Keratinocyte (primary cell): Measurements from ENCODE around the gene ITGB3. TPM values are rescaled to one million over a fixed set of nuclear protein-coding genes. Genes with fewer than 3 reads are reported as not detected.

Source experiments
- DNase-seq: peaks from one replicate; pipeline ENCODE4 v3.0.0-alpha.2; 2011; ENCODE audit warnings: low read depth, missing footprints, low spot score
- FAIRE-seq: peaks from 2 replicates; lab custom pipeline; 2011; peaks lifted over from hg19 to GRCh38; lab: Jason Lieb, UNC
- H2AFZ ChIP-seq: 2 replicates; pipeline ENCODE4 v1.6.0; 2012; ENCODE audit warnings: low read length, control low read depth, inconsistent platforms; ENCODE audit not compliant: control insufficient read depth
- H3K27ac ChIP-seq: 2 replicates; pipeline ENCODE4 v1.5.1; 2011; ENCODE audit warnings: low read length; ENCODE audit not compliant: control insufficient read depth, insufficient read depth
- H3K27me3 ChIP-seq: 3 replicates; pipeline ENCODE4 v1.6.0; 2011; ENCODE audit warnings: low read length; ENCODE audit not compliant: control insufficient read depth, insufficient read depth; ENCODE audit errors: extremely low read depth
- H3K36me3 ChIP-seq, 2 experiments: 2 replicates in 1 of 2; 3 replicates in 1 of 2; pipeline ENCODE4 v1.5.1; 2011; ENCODE audit warnings: low read length in 2 of 2, mild to moderate bottlenecking in 1 of 2; ENCODE audit not compliant: control insufficient read depth in 2 of 2, insufficient read depth in 2 of 2; ENCODE audit errors: extremely low read depth in 1 of 2
- H3K4me1 ChIP-seq: 3 replicates; pipeline ENCODE4 v1.5.1; 2011; ENCODE audit warnings: low read length; ENCODE audit not compliant: control insufficient read depth, insufficient read depth; ENCODE audit errors: extremely low read depth
- H3K4me2 ChIP-seq: 3 replicates; pipeline ENCODE4 v1.6.0; 2011; ENCODE audit warnings: low read depth, low read length; ENCODE audit not compliant: control insufficient read depth, insufficient read depth; ENCODE audit errors: extremely low read depth
- H3K4me3 ChIP-seq, 3 experiments: fragments of 200-600 bp in 1 of 3; sonication (generic) in 1 of 3; 2 replicates in 2 of 3; 3 replicates in 1 of 3; pipeline ENCODE4 v1.5.1; 2011 to 2016; ENCODE audit warnings: low read length in 3 of 3, mild to moderate bottlenecking in 3 of 3, control low read depth in 2 of 3, inconsistent platforms in 1 of 3, low read depth in 1 of 3, mixed read lengths in 1 of 3, mixed run types in 1 of 3, moderate library complexity in 1 of 3; ENCODE audit not compliant: control insufficient read depth in 2 of 3, insufficient read depth in 2 of 3; ENCODE audit errors: extremely low read depth in 1 of 3
- H3K79me2 ChIP-seq: 2 replicates; pipeline ENCODE4 v1.6.0; 2012; ENCODE audit warnings: low read length; ENCODE audit not compliant: control insufficient read depth, insufficient read depth
- H3K9ac ChIP-seq: 3 replicates; pipeline ENCODE4 v1.6.0; 2011; ENCODE audit warnings: low read length; ENCODE audit not compliant: control insufficient read depth, insufficient read depth; ENCODE audit errors: extremely low read depth
- H3K9me1 ChIP-seq: 3 replicates; pipeline ENCODE4 v1.6.0; 2011; ENCODE audit warnings: low read length; ENCODE audit not compliant: control insufficient read depth, insufficient read depth; ENCODE audit errors: extremely low read depth
- H3K9me3 ChIP-seq: 2 replicates; pipeline ENCODE4 v1.5.1; 2012; ENCODE audit warnings: low read depth, low read length; ENCODE audit not compliant: control insufficient read depth
- H4K20me1 ChIP-seq: 3 replicates; pipeline ENCODE4 v1.6.0; 2011; ENCODE audit warnings: low read length; ENCODE audit not compliant: control insufficient read depth, insufficient read depth; ENCODE audit errors: extremely low read depth
- CTCF ChIP-seq, 3 experiments: IDR thresholded peaks in 1 of 3; conservative IDR thresholded peaks in 1 of 3; optimal IDR thresholded peaks in 1 of 3; 2 replicates in 2 of 3; 3 replicates in 1 of 3; pipeline versions ENCODE3 to v1.5.1; 2011; ENCODE audit warnings: low read length in 3 of 3, mild to moderate bottlenecking in 3 of 3, moderate library complexity in 2 of 3, control low read depth in 1 of 3, inconsistent platforms in 1 of 3; ENCODE audit not compliant: insufficient read depth in 2 of 3; ENCODE audit errors: extremely low read depth in 1 of 3
- EZH2 ChIP-seq: IDR thresholded peaks from one replicate; pipeline ENCODE4 v1.6.1; 2012; ENCODE audit warnings: inconsistent platforms, mild to moderate bottlenecking, low read length, moderate library complexity
- dilution Hi-C: fragments of 300-500 bp; cut with MboI; formaldehyde crosslinking; loops from one replicate; pipeline ENCODE4 v1.7.0; 2020; ENCODE audit warnings: low sequenced_read_pairs; ENCODE audit not compliant: extremely low pct_ligation_motif_present
- polyA plus RNA-seq, 5 experiments: library from polyadenylated mRNA; depleted of rRNA in 3 of 5; stranded (reverse) in 3 of 5; stranded (forward) in 1 of 5; unstranded in 1 of 5; fragments of >200 nt; gene quantifications; 1 replicate in 1 of 5; 2 replicates in 3 of 5; 3 replicates in 1 of 5; pipeline versions ENCODE4 v1.2.1 to v1.2.3, GENCODE V29; 2011 to 2012; ENCODE audit warnings: missing spikeins in 2 of 5, low read depth in 1 of 5, low replicate concordance in 1 of 5

The ITGB3 gene
- polyA plus RNA-seq, 1 donor (not counting 4 experiments of a cell fraction or from before 2014, with no cell fraction given), result not detected

GRCh38 chr17:47335101-47335936 lies 81.7 kb downstream of the ITGB3 start:
- Histone ChIP-seq H3K27ac (no peak overlapping the region), H3K9ac (no peak overlapping the region), H3K4me2 (no peak overlapping the region), H3K9me1 (no peaks in the 10 kb centered on the region), H3K4me3 (no peak overlapping the region), H4K20me1 (no peaks in the 10 kb centered on the region), H3K79me2 (no peaks in the 10 kb centered on the region), H2AFZ (no peak overlapping the region), H3K4me1 (no peaks in the 10 kb centered on the region), H3K9me3 (no peaks in the 10 kb centered on the region), H3K36me3 (no peaks in the 10 kb centered on the region), H3K27me3 (no peaks in the 10 kb centered on the region)
- dilution Hi-C loops, result no loop called here
- no peak for DNase-seq
- FAIRE-seq, result no peak
- TF ChIP-seq CTCF (optimal IDR thresholded peaks at IDR 0.05 in 1 of 3, IDR thresholded peaks at IDR 0.05 in 1 of 3, conservative IDR thresholded peaks at IDR 0.05 in 1 of 3; ENCODE audit: extremely low read depth in 1 of 3, insufficient read depth in 2 of 3, low read length in 3 of 3), result no peak
- TF ChIP-seq EZH2, result no peak

- FAIRE-seq, result no peak
- no peak for TF ChIP-seq EZH2
- no peak for TF ChIP-seq CTCF (optimal IDR thresholded peaks at IDR 0.05 in 1 of 3, IDR thresholded peaks at IDR 0.05 in 1 of 3, conservative IDR thresholded peaks at IDR 0.05 in 1 of 3; ENCODE audit: extremely low read depth in 1 of 3, insufficient read depth in 2 of 3, low read length in 3 of 3)
- no peaks in the 10 kb centered on the region for H4K20me1 ChIP-seq
- H3K36me3 ChIP-seq, result no peaks in the 10 kb centered on the region
- no peak overlapping the region for H3K4me3 ChIP-seq
- no peak overlapping the region for H3K9ac ChIP-seq
- no peaks in the 10 kb centered on the region for H3K79me2 ChIP-seq
- DNase-seq, result no peak
- no peaks in the 10 kb centered on the region for H3K9me1 ChIP-seq
- no peak overlapping the region for H3K27ac ChIP-seq
- no peaks in the 10 kb centered on the region for H3K27me3 ChIP-seq
- no peaks in the 10 kb centered on the region for H3K4me1 ChIP-seq
- no peak overlapping the region for H2AFZ ChIP-seq
- H3K9me3 ChIP-seq, result no peaks in the 10 kb centered on the region
- H3K4me2 ChIP-seq, result no peak overlapping the region
- dilution Hi-C loops, result no loop called here
Measured at GRCh38 chr17:47338026-47338425, 84.4 kb downstream of the ITGB3 start.
